Stimulated activated CD8-positive, alpha-beta memory T cell treated with anti-CD3 and anti-CD28 coated beads, Interleukin-15, amount 100 ng/mL, for 4 hours (primary cell): ENCODE data around the gene MTM1.

Experiments used
- DNase-seq, 2 donors: peaks; one replicate each; pipeline ENCODE4 v3.0.0-alpha.2; 2020; ENCODE audit warnings: low read depth in 2 of 2

Gene MTM1

GRCh38 chrX:150548684-150549083 is 19.7 kb upstream of the MTM1 start:
- no peak for DNase-seq

- DNase-seq: no peak
These were observed 16.5 kb upstream of the MTM1 start for GRCh38 chrX:150551963-150552362.

GRCh38 chrX:150558424-150558823 is 10.0 kb upstream of the MTM1 start:
- DNase-seq: no peak

- DNase-seq: no peak
These were observed 3.6 kb upstream of the MTM1 start for GRCh38 chrX:150564838-150565237.

GRCh38 chrX:150565551-150565950 is 2.9 kb upstream of the MTM1 start:
- no peak for DNase-seq

DNA sequence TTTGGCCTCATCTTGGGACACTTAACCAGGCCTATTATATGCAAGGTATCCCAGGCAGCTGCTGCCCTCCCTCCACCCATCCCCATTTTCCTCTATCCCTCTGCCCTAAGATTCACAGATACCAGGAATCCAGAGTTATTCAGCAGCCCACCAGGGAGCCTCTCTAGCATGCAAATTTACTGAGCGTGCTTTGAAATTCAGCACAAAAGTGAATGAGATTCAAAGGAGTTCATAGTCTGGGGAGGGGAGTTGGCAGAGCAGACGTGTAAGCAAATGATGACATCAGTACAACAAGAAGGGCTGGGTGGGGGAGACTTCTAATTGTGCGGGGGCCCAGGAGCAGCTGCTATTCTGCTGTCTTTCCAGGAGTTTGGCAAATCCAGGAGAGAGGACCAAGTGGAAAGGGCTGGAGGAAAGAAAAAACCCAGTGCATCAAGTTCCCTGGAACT is 1.7 kb upstream of the MTM1 start:
- DNase-seq: no peak

DNA sequence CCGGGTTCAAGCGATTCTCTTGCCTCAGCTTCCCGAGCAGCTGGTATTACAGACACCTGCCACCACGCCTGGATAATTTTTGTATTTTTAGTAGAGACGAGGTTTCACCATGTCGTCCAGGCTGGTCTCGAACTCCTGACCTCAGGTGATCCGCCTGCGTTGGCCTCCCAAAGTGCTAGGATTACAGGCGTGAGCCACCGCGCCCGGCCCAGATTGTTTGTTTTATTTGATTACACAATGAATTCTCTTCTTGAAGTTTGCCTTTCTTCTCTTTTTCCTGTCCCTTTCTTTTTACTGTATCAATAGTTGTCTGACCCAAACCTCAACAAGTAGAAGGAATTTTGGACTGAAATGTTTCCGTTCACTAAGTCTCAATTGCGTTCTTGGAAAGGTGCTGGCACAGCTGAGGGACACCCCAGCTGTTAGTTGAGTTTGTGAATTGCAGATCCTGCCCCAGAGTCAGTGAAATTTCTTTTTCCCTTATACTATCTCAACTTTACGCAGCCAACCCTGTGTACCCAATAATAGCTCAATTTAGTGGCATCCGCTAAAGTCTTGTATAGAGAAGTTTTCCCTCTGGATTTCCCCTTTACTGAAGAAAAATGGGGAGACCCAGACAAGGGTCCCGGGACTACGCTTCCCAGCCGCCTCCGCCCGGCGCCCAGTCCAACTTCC is 639 bp upstream of the MTM1 start:
- DNase-seq: no peak

GRCh38 chrX:150569155-150569477 is 695 bp downstream of the MTM1 start:
- DNase-seq: no peak

DNA sequence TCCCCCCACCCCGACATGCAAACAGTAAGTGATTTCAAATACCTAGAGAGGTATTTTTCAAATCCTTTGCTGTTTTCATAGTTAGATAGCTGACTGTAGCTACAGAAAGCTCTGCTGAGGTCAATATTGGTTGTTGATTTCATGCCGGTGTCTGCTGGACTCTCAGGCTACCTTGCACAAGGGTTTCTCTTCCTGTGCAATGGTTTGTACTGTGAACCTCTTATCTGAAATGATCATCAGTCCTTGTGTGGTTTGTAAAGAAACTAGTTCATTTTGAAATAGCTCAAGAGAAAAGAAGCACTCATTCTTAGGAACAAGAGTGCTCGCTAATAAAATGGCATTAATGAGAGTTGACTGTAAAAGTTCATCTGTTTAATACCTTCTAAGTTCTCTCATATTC is 2.1 kb downstream of the MTM1 start:
- no peak for DNase-seq

- no peak for DNase-seq
These were observed 3.8 kb downstream of the MTM1 start for GRCh38 chrX:150572206-150572605.

DNA sequence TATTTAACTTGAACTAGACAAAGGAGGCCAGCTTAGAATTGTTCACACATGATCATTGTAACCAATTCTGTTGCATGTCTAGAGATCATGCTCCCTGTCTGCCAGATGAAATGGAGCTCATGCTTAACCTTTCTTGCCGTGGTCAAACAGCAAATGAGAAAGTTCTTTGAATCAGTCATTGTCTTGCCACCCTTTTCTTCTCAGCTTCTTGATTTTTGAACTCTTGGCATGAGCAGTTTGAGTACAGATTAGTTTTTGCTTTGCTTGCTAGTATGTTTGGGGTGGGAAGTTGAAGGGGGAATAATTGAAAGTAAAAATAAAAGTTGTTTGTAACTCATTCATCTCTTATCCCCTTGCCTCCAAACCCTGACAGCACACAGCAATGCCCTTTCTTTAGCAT is 4.7 kb downstream of the MTM1 start:
- no peak for DNase-seq

DNA sequence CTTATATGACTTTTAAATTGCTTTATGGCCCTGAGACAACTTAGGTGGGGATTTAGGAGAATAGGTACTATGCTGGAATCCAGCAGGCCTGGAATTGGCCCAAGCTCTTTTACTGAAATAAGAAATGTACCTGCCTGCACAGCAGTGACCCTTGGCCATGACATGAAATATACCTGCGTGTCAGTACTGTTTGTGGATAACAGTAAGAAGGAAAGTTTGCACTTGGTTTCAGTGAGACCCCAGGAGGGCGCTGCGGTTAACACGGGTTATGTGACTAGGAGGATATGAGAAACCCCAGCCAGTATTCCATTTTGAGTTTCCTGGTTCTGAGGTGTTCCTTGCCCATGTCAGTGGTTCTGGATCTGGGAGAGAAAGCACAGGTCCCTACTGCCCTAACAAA is 5.3 kb downstream of the MTM1 start:
- no peak for DNase-seq

DNA sequence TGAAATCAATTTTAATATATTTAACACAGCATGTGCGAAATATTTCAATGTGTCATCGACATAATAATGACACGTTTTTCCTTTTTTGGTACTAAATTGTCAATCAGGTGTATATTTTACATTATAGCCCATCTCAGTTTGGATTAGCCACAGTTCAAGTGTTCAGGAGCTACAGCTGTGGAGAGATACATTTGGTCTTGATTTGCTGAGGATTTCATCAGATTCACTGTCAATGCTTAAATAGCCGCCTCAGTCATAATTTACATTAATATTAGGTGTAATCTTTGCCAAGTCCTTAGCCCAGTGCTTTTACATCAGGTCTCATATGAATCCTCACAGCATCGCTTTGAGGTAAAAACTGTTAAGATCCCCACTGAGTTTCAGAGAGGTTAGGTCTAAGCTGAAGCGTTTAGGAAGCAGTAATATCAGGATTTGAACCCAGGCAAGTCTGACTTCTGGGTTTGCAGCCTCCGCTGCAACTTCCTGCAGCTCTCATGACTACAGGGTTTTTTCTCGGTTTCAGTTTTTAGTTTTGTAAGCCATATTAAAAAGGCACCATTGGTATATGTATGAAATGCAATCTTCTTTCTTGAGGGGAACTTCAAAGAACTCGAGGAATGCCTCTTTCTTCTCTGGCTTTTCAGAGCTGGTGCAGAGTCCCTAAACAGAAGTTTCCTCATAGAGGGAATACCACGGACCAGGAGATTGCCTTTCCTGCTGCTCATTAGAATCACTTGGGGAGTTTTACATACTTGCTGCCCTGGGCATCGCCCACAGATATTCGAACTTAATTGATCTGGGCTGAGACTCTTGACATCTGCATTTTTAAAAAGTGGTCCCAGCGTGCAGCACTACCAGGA is 6.4 kb downstream of the MTM1 start:
- DNase-seq: no peak

GRCh38 chrX:150575419-150575814 is 7.0 kb downstream of the MTM1 start:
- DNase-seq: peak in 1 of 2 donors; percentile 39

DNA sequence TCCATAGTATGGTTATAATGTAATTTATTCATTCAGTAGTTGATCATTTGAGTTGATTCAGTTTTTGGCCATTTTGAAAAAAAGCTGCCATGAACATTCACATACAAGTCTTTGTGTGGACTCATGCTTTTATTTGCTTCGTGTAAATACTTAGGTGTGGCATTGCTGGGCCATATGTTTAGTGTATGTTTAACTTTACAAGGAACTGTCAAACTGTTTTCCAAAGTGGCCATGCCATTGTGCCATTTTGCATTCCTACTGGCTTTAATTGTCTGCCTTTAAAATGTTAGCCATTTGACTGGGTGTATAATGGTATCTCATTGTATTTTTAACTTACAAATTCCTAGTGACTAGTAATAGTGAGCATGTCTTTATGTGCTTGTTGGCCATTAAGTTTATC is 8.8 kb downstream of the MTM1 start:
- no peak for DNase-seq

DNA sequence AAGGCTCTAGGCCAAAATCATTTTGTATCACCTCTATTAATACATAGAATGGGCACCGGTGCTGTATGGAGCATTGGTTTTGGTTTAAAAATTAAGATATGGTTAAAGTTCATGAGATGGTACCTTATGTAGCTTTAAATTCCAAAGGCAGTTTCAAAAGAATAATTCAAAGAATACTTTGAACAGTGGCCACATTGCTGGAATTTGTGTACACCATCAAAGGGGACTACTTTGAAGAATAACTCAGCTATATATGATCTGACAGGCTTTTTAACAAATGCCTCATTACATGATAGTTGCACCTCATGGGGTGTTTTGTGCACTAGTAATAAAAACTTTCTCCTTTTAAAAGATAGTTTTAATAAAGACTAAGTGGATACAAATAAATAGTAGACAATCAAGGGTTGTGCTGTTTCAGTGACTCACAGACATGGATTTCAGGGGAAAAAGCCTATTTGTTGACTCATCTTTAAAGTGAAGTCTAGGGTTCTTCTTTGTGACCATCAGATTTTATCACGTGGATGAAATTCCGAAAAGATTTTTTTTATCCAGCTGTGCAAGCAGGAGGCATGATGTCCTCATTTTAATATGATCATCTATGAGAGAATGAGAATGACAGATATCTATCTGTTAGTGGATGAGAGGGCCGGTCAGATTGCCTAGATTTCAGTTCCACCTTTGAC is 12.8 kb downstream of the MTM1 start:
- no peak for DNase-seq

DNA sequence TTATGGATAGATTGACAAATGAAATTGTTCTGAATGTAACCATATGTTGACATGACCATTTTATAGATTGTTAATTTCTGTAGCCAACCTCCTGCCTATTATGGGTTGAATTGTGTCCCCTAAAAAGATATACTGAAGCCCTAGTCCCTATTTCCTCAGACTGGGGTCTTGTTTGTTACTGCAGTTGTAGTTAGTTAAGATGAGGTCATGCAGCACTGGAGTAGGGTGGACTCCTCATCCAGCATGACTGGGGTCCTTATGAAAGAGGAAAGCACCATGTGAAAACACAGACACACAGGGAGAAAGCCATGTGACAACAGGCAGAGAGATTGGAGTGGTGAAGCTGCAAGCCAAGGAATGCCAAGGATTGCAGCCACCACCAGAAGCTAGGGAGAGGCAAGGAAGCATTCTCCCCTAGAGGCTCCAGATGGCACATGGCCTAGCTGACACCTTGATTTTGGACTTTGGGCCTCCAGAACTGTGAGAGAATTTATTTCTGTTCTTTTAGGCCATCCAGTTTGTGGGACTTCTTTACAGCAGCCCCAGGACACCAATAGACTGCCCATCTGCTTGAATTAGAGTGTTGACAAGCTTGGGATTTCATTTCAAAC is 14.0 kb downstream of the MTM1 start:
- no peak for DNase-seq

- DNase-seq: no peak
These were observed 19.4 kb downstream of the MTM1 start for GRCh38 chrX:150587585-150588503.

DNA sequence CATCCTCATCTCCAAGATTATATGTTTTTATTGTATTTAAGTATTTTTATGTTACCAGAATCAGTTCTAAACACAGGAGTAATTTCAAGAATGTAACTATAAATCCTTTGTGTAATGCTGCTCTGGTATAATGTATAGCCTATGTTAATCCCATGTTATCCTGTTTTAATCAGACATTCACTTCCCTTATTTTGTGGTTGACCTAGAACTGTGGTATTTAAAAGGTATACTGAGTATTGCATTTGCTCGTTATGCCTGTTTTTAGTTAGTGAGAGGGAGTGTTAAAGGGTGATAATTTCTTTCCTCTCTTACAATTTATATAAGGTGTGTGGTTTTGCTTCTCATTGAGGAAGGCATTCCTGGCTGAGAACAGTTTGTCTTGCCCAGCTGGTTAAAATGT is 26.2 kb downstream of the MTM1 start:
- no peak for DNase-seq

GRCh38 chrX:150599226-150599625 is 30.8 kb downstream of the MTM1 start:
- DNase-seq: no peak

DNA sequence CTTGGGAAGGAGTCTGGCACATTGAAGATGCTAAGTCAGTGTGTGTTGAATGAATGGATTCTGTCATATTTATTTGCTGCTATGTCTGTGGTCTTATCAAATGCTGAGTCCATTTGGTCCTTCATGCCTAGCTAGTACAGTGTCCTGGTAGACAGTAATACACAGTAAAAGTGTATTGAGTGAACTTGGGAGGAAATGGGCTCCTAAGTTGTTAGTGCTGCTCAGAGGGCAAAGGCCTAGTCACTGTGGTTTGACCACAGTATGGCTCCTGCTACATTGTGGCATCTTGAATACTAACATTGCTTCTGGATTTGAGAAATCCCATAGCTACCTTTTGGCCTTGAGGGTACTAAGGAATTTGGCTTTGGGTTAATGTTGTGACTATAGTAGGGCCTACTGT is 33.9 kb downstream of the MTM1 start:
- DNase-seq: no peak
